ENCODE results near the gene GRPEL2. TPM values are rescaled to one million over a fixed set of nuclear protein-coding genes. Genes with fewer than 3 reads are reported as not detected.

Gene GRPEL2
- total and polyA plus RNA-seq, 2 of the 8 experiments (the other 6 are each of a cell fraction or from before 2014, with no cell fraction given) = 11.2 to 52.2 TPM

DNA sequence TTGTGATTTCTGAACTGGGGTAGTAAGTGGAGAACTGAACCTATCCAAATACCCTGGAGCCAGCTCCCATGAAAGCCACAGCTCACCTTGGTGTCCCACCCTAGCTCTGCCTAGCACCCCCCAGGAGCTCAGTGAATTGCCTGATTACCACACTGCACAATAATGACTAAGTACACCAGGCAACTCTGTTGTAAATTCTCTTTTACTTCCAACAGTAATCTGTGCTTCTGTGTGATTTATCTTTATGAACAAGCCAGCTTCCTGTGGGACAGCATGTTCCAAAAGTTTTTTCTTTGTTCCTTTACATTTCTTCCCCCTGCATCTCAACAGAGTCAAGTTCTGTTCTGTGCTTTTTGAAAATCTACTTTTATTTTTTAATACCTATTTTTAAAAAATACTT lies 22.1 kb upstream of the GRPEL2 start:
- no peak for DNase-seq (ENCODE audit: low read depth in 1 of 2, low spot score in 2 of 2)
- Histone ChIP-seq H3K4ac (replicated peaks; ENCODE audit: insufficient read length, low read depth, low read length) (no peak overlapping the region), H3K4me2 (ENCODE audit: insufficient read depth in 1 of 2, low read depth in 2 of 2, low read length in 2 of 2) (no peak overlapping the region), H4K5ac (ENCODE audit: insufficient read length, low read depth, low read length) (no peak overlapping the region), H3K9me3 (ENCODE audit: insufficient read depth in 2 of 2, low read depth in 1 of 2, low read length in 1 of 2) (no peaks in the 10 kb centered on the region), H3K79me1 (ENCODE audit: low read depth, low read length) (no peaks in the 10 kb centered on the region), H3K27me3 (replicated peaks in 1 of 4; ENCODE audit: control insufficient read depth in 3 of 4, extremely low read depth in 1 of 4, insufficient read depth in 3 of 4, low read length in 3 of 4) (no peaks in the 10 kb centered on the region), H3K79me2 (ENCODE audit: control insufficient read depth in 1 of 2, insufficient read depth in 2 of 2, low read length in 2 of 2) (no peaks in the 10 kb centered on the region), H3K27ac (ENCODE audit: low read depth, low read length) (no peak overlapping the region), H2BK120ac (replicated peaks; ENCODE audit: low read depth, low read length) (no peak overlapping the region), H3K23me2 (ENCODE audit: low read depth, low read length) (no peaks in the 10 kb centered on the region), H4K91ac (replicated peaks; ENCODE audit: insufficient read length, low read length) (no peak overlapping the region), H2BK5ac (ENCODE audit: low read depth, low read length) (no peak overlapping the region), H2BK15ac (ENCODE audit: low read length) (no peak overlapping the region), H3K9ac (replicated peaks in 1 of 4; ENCODE audit: extremely low read depth in 1 of 4, low read depth in 3 of 4, low read length in 3 of 4) (no peak overlapping the region), H3K56ac (replicated peaks; ENCODE audit: insufficient read length, low read depth, low read length) (no peak overlapping the region), H2BK12ac (ENCODE audit: low read depth, low read length) (no peak overlapping the region), H3K4me1 (replicated peaks in 1 of 4; ENCODE audit: control insufficient read depth in 3 of 4, insufficient read depth in 4 of 4, low read length in 3 of 4) (peaks cover 0 to 4% (median 0%) of the 10 kb centered on the region in 4 experiments; a peak in 2 of 7 replicates), H3K4me3 (ENCODE audit: extremely low read depth in 1 of 4, insufficient read depth in 2 of 4, low read depth in 3 of 4, low read length in 4 of 4) (no peak overlapping the region), H2AK5ac (ENCODE audit: low read depth, low read length) (no peak overlapping the region), H4K20me1 (replicated peaks in 1 of 2; ENCODE audit: control insufficient read depth in 1 of 2, insufficient read depth in 2 of 2, low read length in 2 of 2) (no peaks in the 10 kb centered on the region), H3K36me3 (ENCODE audit: control insufficient read depth in 2 of 4, insufficient read depth in 4 of 4, low read length in 3 of 4) (no peaks in the 10 kb centered on the region), H2BK20ac (ENCODE audit: low read length) (no peak overlapping the region), H3K18ac (ENCODE audit: extremely low read depth, low read length) (no peak overlapping the region), H2AFZ (ENCODE audit: low read length) (no peak overlapping the region), H4K8ac (ENCODE audit: extremely low read depth, insufficient read depth, low read length) (no peak overlapping the region), H3K14ac (ENCODE audit: insufficient read length) (no peak overlapping the region), H3K23ac (ENCODE audit: insufficient read length) (no peak overlapping the region)
- CTCF ChIA-PET (ENCODE audit: partially characterized antibody) = interaction anchor here (1.0 to 5.1 kb wide), 5 partner anchors 9 to 77 kb away, joined by 3 to 28 read pairs (median 6); no protein-coding TSS in a partner anchor
- TF ChIP-seq CREB1 (IDR thresholded peaks at IDR 0.05) (no peak), PHF8 (conservative IDR thresholded peaks at IDR 0.05; ENCODE audit: low read depth, low read length) (no peak), TAF1 (IDR thresholded peaks at IDR 0.05; ENCODE audit: low read depth, low read length) (no peak), SP2 (IDR thresholded peaks at IDR 0.05; ENCODE audit: low read length) (no peak), SIX5 (IDR thresholded peaks at IDR 0.05; ENCODE audit: low read depth, low read length) (no peak), SAP30 (IDR thresholded peaks at IDR 0.05; ENCODE audit: insufficient read depth, insufficient replicate concordance, low read length) (no peak), BCL11A (IDR thresholded peaks at IDR 0.05; ENCODE audit: low read depth in 2 of 2, low read length in 2 of 2) (no peak), NRF1 (IDR thresholded peaks at IDR 0.05; ENCODE audit: low read depth, low read length) (no peak), GABPA (IDR thresholded peaks at IDR 0.05; ENCODE audit: borderline replicate concordance, insufficient read depth, low read length) (no peak)
- POLR2A ChIA-PET (ENCODE audit: partially characterized antibody) = interaction anchor here (1.3 kb wide), 1 partner anchor 23 kb away, joined by 4 read pairs; no protein-coding TSS in a partner anchor
- FAIRE-seq = no peak

All from H1 (cell line).